Measurements from ENCODE around the gene PIK3AP1. TPM values are rescaled to one million over a fixed set of nuclear protein-coding genes. Genes with fewer than 3 reads are reported as not detected.
"Not testable (repeated sequence)": the region's sequence is repeated elsewhere in the genome, so short reads cannot be mapped to it uniquely, and the experiment has no call there.

PIK3AP1 gene
- total RNA-seq, 2 donors from 2014 or later: 3.8 to 15.6 TPM

- Histone ChIP-seq H3K27me3 (replicated peaks; ENCODE audit: insufficient read depth) (no peaks in the 10 kb centered on the region), H3K27ac (no peak overlapping the region), H3K36me3 (no peaks in the 10 kb centered on the region), H3K9me3 (no peaks in the 10 kb centered on the region), H3K4me3 (no peak overlapping the region), H3K4me1 (replicated peaks) (no peaks in the 10 kb centered on the region)
- no peak for TF ChIP-seq POLR2AphosphoS5 (IDR thresholded peaks at IDR 0.05)
- TF ChIP-seq CTCF (IDR thresholded peaks at IDR 0.05): peak in 2 of 4 experiments; percentile 27 to 33
- TF ChIP-seq POLR2A (IDR thresholded peaks at IDR 0.05): no peak
- intact Hi-C loops (cut with DNase I): no loop called here
- WGBS: 53% methylated on average over 1 of the region's 1 CpG
- DNase-seq (ENCODE audit: low spot score): no peak
Measured at GRCh38 chr10:96556003-96556402, 164.3 kb downstream of the PIK3AP1 start.

GRCh38 chr10:96555330-96555729, 165.0 kb downstream of the PIK3AP1 start:
- intact Hi-C loops (cut with DNase I): no loop called here
- no peaks in the 10 kb centered on the region for H3K36me3 ChIP-seq
- H3K4me3 ChIP-seq: no peak overlapping the region
- no peak overlapping the region for H3K27ac ChIP-seq
- WGBS: 92% methylated on average over 3 of the region's 3 CpGs
- no peaks in the 10 kb centered on the region for H3K9me3 ChIP-seq
- DNase-seq (ENCODE audit: low spot score): no peak
- TF ChIP-seq POLR2AphosphoS5 (IDR thresholded peaks at IDR 0.05) (no peak), POLR2A (IDR thresholded peaks at IDR 0.05) (no peak)
- no peaks in the 10 kb centered on the region for H3K27me3 ChIP-seq (replicated peaks; ENCODE audit: insufficient read depth)
- H3K4me1 ChIP-seq (replicated peaks): no peaks in the 10 kb centered on the region

- H3K36me3 ChIP-seq: no peaks in the 10 kb centered on the region
- TF ChIP-seq POLR2A (IDR thresholded peaks at IDR 0.05): no peak
- no peak for TF ChIP-seq CTCF (IDR thresholded peaks at IDR 0.05)
- TF ChIP-seq POLR2AphosphoS5 (IDR thresholded peaks at IDR 0.05): no peak
- no peaks in the 10 kb centered on the region for H3K4me1 ChIP-seq (replicated peaks)
- H3K4me3 ChIP-seq: no peak overlapping the region
- no peaks in the 10 kb centered on the region for H3K9me3 ChIP-seq
- intact Hi-C loops (cut with DNase I): no loop called here
- DNase-seq (ENCODE audit: low spot score): no peak
- H3K27me3 ChIP-seq (replicated peaks; ENCODE audit: insufficient read depth): no peaks in the 10 kb centered on the region
- WGBS: 63% methylated on average over 5 of the region's 5 CpGs
- H3K27ac ChIP-seq: no peak overlapping the region
Measured at GRCh38 chr10:96548589-96548988, 171.7 kb downstream of the PIK3AP1 start.

- H3K27me3 ChIP-seq (replicated peaks; ENCODE audit: insufficient read depth); H3K27ac ChIP-seq; H3K36me3 ChIP-seq; H3K4me1 ChIP-seq (replicated peaks); H3K4me3 ChIP-seq; intact Hi-C loops (cut with DNase I); DNase-seq (ENCODE audit: low spot score); H3K9me3 ChIP-seq: not testable (repeated sequence)
- WGBS: 93% methylated on average over 10 of the region's 10 CpGs
Measured at GRCh38 chr10:96545558-96545957, 174.8 kb downstream of the PIK3AP1 start.

Small RNA genes within 50 kb of the gene (small RNA-seq; reads per million reads assigned to genes)
- gene RNA5SP324 (0 reads per million in 2 donors), gene RNU6-1274P (0 reads per million in 2 donors)

Other genes with a start within 250 kb of the PIK3AP1 start
- under 1 TPM; 0.28 to 0.32 TPM for gene TLL2, start 206.6 kb downstream of the PIK3AP1 start, total RNA-seq
- 100 to 1,000 TPM in 1 of 2 donors, 10 to 100 TPM in 1; 74.1 to 165 TPM for gene TM9SF3, start 133.5 kb downstream of the PIK3AP1 start, total RNA-seq
- 10 to 100 TPM; 32.8 to 40.0 TPM for gene LCOR, start 111.8 kb upstream of the PIK3AP1 start, total RNA-seq

Data from prostate gland (tissue), 2 donors.